Thoracic aorta (tissue), 2 donors: ENCODE data around the gene GALNT7. TPM values are rescaled to one million over a fixed set of nuclear protein-coding genes. Genes with fewer than 3 reads are reported as not detected.

ENCODE experiments used
- ATAC-seq: fragments of 150-250 bp; one replicate; pipeline ENCODE4 v1.8.0; 2017; ENCODE audit warnings: low read depth; ENCODE audit not compliant: insufficient number of reproducible peaks, low FRiP score
- DNase-seq: peaks from one replicate; pipeline ENCODE4 v3.0.0-alpha.2; 2020; ENCODE audit warnings: low spot score
- H3K27ac ChIP-seq, 2 donors: fragments of 200-600 bp; sonication (generic); 1 replicate in 1 of 2; 2 replicates in 1 of 2; pipeline ENCODE4 v1.5.1; 2016; ENCODE audit warnings: mild to moderate bottlenecking in 2 of 2, moderate library complexity in 2 of 2
- H3K27me3 ChIP-seq: fragments of 200-600 bp; sonication (generic); replicated peaks from 2 replicates; pipeline ENCODE4 v1.6.0; 2016; ENCODE audit warnings: mild to moderate bottlenecking; ENCODE audit not compliant: insufficient read depth
- H3K36me3 ChIP-seq: fragments of 200-600 bp; sonication (generic); one replicate; pipeline ENCODE4 v1.5.1; 2016
- H3K4me1 ChIP-seq, 2 donors: fragments of 200-600 bp; sonication (generic); 1 replicate in 1 of 2; 2 replicates in 1 of 2; pipeline versions ENCODE4 v1.5.1 to v1.6.0; 2016; ENCODE audit warnings: low read depth in 2 of 2, mild to moderate bottlenecking in 1 of 2; ENCODE audit not compliant: control insufficient read depth in 1 of 2
- H3K4me3 ChIP-seq: fragments of 200-600 bp; sonication (generic); 2 replicates; pipeline ENCODE4 v1.5.1; 2016; ENCODE audit warnings: mild to moderate bottlenecking
- H3K9me3 ChIP-seq: fragments of 200-600 bp; sonication (generic); 2 replicates; pipeline ENCODE4 v1.5.1; 2016
- total RNA-seq, 2 donors: library from RNA; depleted of rRNA; stranded (reverse); fragments of >200 nt; gene quantifications; one replicate each; pipeline versions ENCODE4 v1.1.0 to v1.2.3, GENCODE V29; 2016
- TF ChIP-seq, protein P1 (sequence below): fragments of 200-600 bp; sonication (generic); IDR thresholded peaks from one replicate; pipeline ENCODE4 v1.5.1; 2019; ENCODE audit warnings: antibody characterized with exemption

Gene GALNT7
- total RNA-seq, 2 donors from 2014 or later = 12.7 to 23.1 TPM

GRCh38 chr4:173264684-173265185 is 96.1 kb downstream of the GALNT7 start:
- H3K27me3 ChIP-seq = no peaks in the 10 kb centered on the region
- H3K36me3 ChIP-seq = no peaks in the 10 kb centered on the region
- no peak overlapping the region for H3K4me3 ChIP-seq
- no peaks in the 10 kb centered on the region for H3K9me3 ChIP-seq
- H3K4me1 ChIP-seq = peaks cover 4 to 12% of the 10 kb centered on the region in 2 donors
- ATAC-seq = no peak
- H3K27ac ChIP-seq = no peak overlapping the region
- TF ChIP-seq, protein P1, sequence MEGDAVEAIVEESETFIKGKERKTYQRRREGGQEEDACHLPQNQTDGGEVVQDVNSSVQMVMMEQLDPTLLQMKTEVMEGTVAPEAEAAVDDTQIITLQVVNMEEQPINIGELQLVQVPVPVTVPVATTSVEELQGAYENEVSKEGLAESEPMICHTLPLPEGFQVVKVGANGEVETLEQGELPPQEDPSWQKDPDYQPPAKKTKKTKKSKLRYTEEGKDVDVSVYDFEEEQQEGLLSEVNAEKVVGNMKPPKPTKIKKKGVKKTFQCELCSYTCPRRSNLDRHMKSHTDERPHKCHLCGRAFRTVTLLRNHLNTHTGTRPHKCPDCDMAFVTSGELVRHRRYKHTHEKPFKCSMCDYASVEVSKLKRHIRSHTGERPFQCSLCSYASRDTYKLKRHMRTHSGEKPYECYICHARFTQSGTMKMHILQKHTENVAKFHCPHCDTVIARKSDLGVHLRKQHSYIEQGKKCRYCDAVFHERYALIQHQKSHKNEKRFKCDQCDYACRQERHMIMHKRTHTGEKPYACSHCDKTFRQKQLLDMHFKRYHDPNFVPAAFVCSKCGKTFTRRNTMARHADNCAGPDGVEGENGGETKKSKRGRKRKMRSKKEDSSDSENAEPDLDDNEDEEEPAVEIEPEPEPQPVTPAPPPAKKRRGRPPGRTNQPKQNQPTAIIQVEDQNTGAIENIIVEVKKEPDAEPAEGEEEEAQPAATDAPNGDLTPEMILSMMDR = no peak
- DNase-seq = no peak

- Histone ChIP-seq H3K36me3 (no peaks in the 10 kb centered on the region), H3K27me3 (no peaks in the 10 kb centered on the region), H3K4me3 (no peak overlapping the region), H3K9me3 (no peaks in the 10 kb centered on the region), H3K4me1 (peaks cover 8 to 17% of the 10 kb centered on the region in 2 donors), H3K27ac (no peak overlapping the region)
- ATAC-seq (no peak), DNase-seq (no peak)
- TF ChIP-seq, protein P1 = no peak
Measured at GRCh38 chr4:173265751-173266150, 97.1 kb downstream of the GALNT7 start.

DNA sequence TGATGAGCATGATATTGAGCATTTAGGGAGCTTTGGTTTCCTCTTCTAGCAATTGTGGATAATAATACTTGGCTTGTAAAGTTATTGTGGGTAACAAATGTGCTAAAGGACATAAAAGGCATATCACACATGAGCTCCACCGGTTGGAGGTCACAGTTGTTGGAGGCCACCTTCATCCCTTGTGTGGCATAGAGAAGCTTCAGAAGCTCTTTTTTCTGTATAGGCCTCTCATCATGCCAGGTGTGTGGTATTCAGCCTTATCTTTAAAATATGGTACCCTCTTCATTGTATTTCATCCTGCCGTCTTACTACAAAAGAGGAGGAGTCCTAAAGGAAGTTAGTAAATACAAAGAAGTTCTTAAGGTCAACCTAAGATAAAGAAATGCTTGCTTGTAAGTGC is 99.1 kb downstream of the GALNT7 start:
- no peaks in the 10 kb centered on the region for H3K36me3 ChIP-seq
- no peak overlapping the region for H3K4me3 ChIP-seq
- ATAC-seq = no peak
- no peak overlapping the region for H3K27ac ChIP-seq
- no peaks in the 10 kb centered on the region for H3K27me3 ChIP-seq
- peaks cover 11 to 18% of the 10 kb centered on the region in 2 donors for H3K4me1 ChIP-seq
- TF ChIP-seq, protein P1 = no peak
- no peaks in the 10 kb centered on the region for H3K9me3 ChIP-seq
- no peak for DNase-seq

DNA sequence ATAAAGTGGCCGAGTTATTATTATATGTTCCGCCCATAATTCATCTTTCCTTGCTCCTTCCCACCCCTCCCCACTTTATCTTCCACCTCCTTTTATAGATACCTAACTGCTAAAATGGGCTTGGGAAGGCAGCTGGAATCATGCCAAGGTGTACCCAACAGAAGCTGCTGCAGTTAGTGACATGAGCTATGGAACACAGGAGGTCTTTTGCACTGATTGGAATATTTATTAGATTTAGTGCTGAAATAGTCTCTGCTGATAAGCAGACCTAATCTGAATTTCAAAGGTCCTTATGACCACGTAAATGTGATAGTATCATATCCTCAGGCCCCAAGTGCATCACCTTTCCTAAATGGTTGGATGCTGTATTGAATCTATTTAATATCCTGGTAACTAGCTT is 100.7 kb downstream of the GALNT7 start:
- H3K4me3 ChIP-seq = no peak overlapping the region
- no peak for ATAC-seq
- peaks cover 11 to 15% of the 10 kb centered on the region in 2 donors for H3K4me1 ChIP-seq
- no peak overlapping the region for H3K27ac ChIP-seq
- H3K9me3 ChIP-seq = no peaks in the 10 kb centered on the region
- DNase-seq = no peak
- TF ChIP-seq, protein P1 = no peak
- H3K27me3 ChIP-seq = no peaks in the 10 kb centered on the region
- no peaks in the 10 kb centered on the region for H3K36me3 ChIP-seq

DNA sequence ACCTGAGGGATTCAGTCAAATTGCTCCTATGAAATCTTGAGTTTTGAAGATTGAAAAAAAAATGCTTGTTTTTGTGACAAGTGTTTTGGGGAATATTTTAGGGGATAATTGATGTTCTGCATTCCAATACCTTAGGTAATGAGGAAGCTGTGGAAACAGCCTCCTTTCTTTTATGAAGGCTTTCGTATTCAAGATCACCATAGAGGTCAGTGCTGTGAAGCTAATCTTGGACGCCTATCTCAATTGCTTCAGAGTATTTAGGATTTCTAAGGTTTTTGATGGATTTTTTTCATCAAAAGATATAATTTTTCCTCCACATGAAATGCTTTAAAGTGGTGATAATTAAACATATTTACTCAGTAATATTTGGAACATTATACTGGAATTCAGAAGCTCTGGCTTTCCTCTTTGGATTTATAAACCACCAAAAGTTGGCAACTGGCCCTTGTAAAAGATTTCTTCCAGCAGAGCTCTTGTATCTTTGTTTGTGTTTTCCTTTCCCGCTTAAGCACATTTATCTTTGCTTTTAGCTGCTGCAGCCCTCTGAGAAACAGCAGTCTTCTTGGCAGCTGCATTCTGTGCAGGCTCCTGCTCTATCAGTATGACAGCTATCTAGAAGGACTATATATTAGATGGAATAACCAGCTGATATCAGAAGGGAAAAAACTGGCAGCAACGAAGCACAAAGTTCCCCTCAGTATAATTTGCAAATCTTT is 101.9 kb downstream of the GALNT7 start:
- Histone ChIP-seq H3K4me1 (peaks cover 6% of the 10 kb centered on the region in 2 donors), H3K27me3 (no peaks in the 10 kb centered on the region), H3K36me3 (no peaks in the 10 kb centered on the region), H3K4me3 (no peak overlapping the region), H3K9me3 (no peaks in the 10 kb centered on the region), H3K27ac (no peak overlapping the region)
- TF ChIP-seq, protein P1 = no peak
- DNase-seq (no peak), ATAC-seq (no peak)
